GM12878 (cell line): ENCODE data around the gene TMEM150B. TPM values are rescaled to one million over a fixed set of nuclear protein-coding genes. Genes with fewer than 3 reads are reported as not detected.

ENCODE experiments used
- ATAC-seq: fragments of 200-7000 bp; cut with Tn5 transposase; 3 replicates; pipeline ENCODE4 v1.9.1; 2020; ENCODE audit warnings: mild to moderate bottlenecking, moderate library complexity
- BruUV-seq: library from RNA; stranded (reverse); fragments of 400-500 nt; replicated peaks from 2 replicates; lab custom pipeline; 2021; lab: Mats Ljungman, UMichigan
- CTCF ChIA-PET: fragments of 300-600 bp; sonication (Branson Sonifier 250); formaldehyde crosslinking; extraction: SDS; loops from one replicate; lab custom pipeline; 2021; ENCODE audit warnings: inconsistent platforms; lab: Yijun Ruan, JAX
- POLR2A ChIA-PET: fragments of 350-600 bp; formaldehyde crosslinking; extraction: SDS; loops from one replicate; lab custom pipeline; 2021; ENCODE audit warnings: inconsistent platforms; lab: Charles Lee
- RAD21 ChIA-PET: fragments of 300-600 bp; sonication (Branson Sonifier 250); formaldehyde crosslinking; loops from one replicate; lab custom pipeline; 2023; ENCODE audit warnings: antibody characterized with exemption; ENCODE audit not compliant: unreplicated experiment; lab: Charles Lee
- SMC1A ChIA-PET: fragments of 300-600 bp; sonication (Branson Sonifier 250); formaldehyde crosslinking; loops from one replicate; lab custom pipeline; 2023; ENCODE audit not compliant: unreplicated experiment, uncharacterized antibody; lab: Charles Lee
- DNase-seq: peaks from one replicate; pipeline ENCODE4 v3.0.0-alpha.2; 2011; ENCODE audit warnings: low read depth, low spot score
- FAIRE-seq: peaks from 3 replicates; lab custom pipeline; 2011; peaks lifted over from hg19 to GRCh38; lab: Jason Lieb, UNC
- H2AFZ ChIP-seq: 2 replicates; pipeline ENCODE4 v1.6.0; 2011; ENCODE audit warnings: low read depth, low read length, control low read depth; ENCODE audit not compliant: control insufficient read depth
- H3K27ac ChIP-seq: 2 replicates; pipeline ENCODE4 v1.5.1; 2011; ENCODE audit warnings: control low read depth; ENCODE audit not compliant: control insufficient read depth, insufficient read depth
- H3K27me3 ChIP-seq, 2 experiments: replicated peaks in 1 of 2; 2 replicates each; pipeline versions ENCODE4 v1.6.0 to v1.6.1; 2011; ENCODE audit warnings: low read length in 1 of 2; ENCODE audit not compliant: control insufficient read depth in 2 of 2, insufficient read depth in 2 of 2
- H3K36me3 ChIP-seq, 2 experiments: 2 replicates each; pipeline ENCODE4 v1.5.1; 2011; ENCODE audit warnings: low read length in 1 of 2; ENCODE audit not compliant: control insufficient read depth in 2 of 2, insufficient read depth in 2 of 2
- H3K4me1 ChIP-seq: 2 replicates; pipeline ENCODE4 v1.6.1; 2011; ENCODE audit warnings: mild to moderate bottlenecking, low read length, moderate library complexity, mixed read lengths; ENCODE audit not compliant: control insufficient read depth, insufficient read depth
- H3K4me2 ChIP-seq: 2 replicates; pipeline ENCODE4 v1.6.0; 2011; ENCODE audit warnings: control low read depth; ENCODE audit not compliant: control insufficient read depth, insufficient read depth
- H3K4me3 ChIP-seq: fragments of 200-600 bp; sonication (generic); 2 replicates; pipeline ENCODE4 v1.5.1; 2016
- H3K79me2 ChIP-seq: 2 replicates; pipeline ENCODE4 v1.6.0; 2011; ENCODE audit warnings: low read length; ENCODE audit not compliant: control insufficient read depth, insufficient read depth
- H3K9ac ChIP-seq: 2 replicates; pipeline ENCODE4 v1.8.0; 2011; ENCODE audit warnings: low read length, control low read depth, mixed read lengths; ENCODE audit not compliant: control insufficient read depth, insufficient read depth
- H3K9me3 ChIP-seq: replicated peaks from 3 replicates; pipeline ENCODE4 v1.5.1; 2011; ENCODE audit warnings: mild to moderate bottlenecking, low read length; ENCODE audit not compliant: control insufficient read depth, insufficient read depth
- H4K20me1 ChIP-seq: 2 replicates; pipeline ENCODE4 v1.6.0; 2011; ENCODE audit not compliant: control insufficient read depth, insufficient read depth
- FOXK2 ChIP-seq: fragments of 450-650 bp; IDR thresholded peaks from 2 replicates; pipeline ENCODE4 v1.6.1; 2017; ENCODE audit warnings: mild to moderate bottlenecking, moderate library complexity
- HCFC1 ChIP-seq: fragments of 150-350 bp; IDR thresholded peaks from 2 replicates; pipeline ENCODE4 v1.6.1; 2014; ENCODE audit warnings: low read length
- HDAC6 ChIP-seq: fragments of 200-600 bp; sonication (generic); IDR thresholded peaks from one replicate; pipeline ENCODE4 v1.8.0; 2017; ENCODE audit warnings: antibody characterized with exemption; ENCODE audit not compliant: unreplicated experiment
- HDGF ChIP-seq: fragments of 450-650 bp; IDR thresholded peaks from 2 replicates; pipeline ENCODE4 v1.6.1; 2016; ENCODE audit warnings: antibody characterized with exemption
- KLF5 ChIP-seq: fragments of 450-650 bp; IDR thresholded peaks from 2 replicates; pipeline ENCODE4 v1.6.1; 2014; ENCODE audit warnings: mild to moderate bottlenecking; ENCODE audit not compliant: partially characterized antibody
- LARP7 ChIP-seq: fragments of 450-650 bp; IDR thresholded peaks from 2 replicates; pipeline ENCODE4 v1.6.1; 2017; ENCODE audit warnings: mild to moderate bottlenecking
- MTA3 ChIP-seq: IDR thresholded peaks from 2 replicates; pipeline ENCODE4 v1.6.1; 2012; ENCODE audit warnings: low read length, inconsistent platforms, borderline replicate concordance
- MYB ChIP-seq: fragments of 150-350 bp; IDR thresholded peaks from 2 replicates; pipeline ENCODE4 v1.6.1; 2014; ENCODE audit warnings: mild to moderate bottlenecking, low read depth, low read length, borderline replicate concordance
- NBN ChIP-seq: fragments of 450-650 bp; IDR thresholded peaks from 2 replicates; pipeline ENCODE4 v1.6.1; 2016
- NFYA ChIP-seq: IDR thresholded peaks from 2 replicates; pipeline ENCODE4 v1.6.1; 2011; ENCODE audit warnings: low read depth, mild to moderate bottlenecking, low read length, improper control_type of control experiment, borderline replicate concordance
- SIX5 ChIP-seq: IDR thresholded peaks from 2 replicates; pipeline ENCODE4 v1.6.1; 2011; ENCODE audit warnings: mild to moderate bottlenecking, low read depth, low read length, moderate library complexity; ENCODE audit not compliant: severe bottlenecking
- SMAD5 ChIP-seq: IDR thresholded peaks from 2 replicates; pipeline ENCODE4 v1.6.1; 2016; ENCODE audit warnings: antibody characterized with exemption, low read depth
- SREBF1 ChIP-seq: IDR thresholded peaks from 2 replicates; pipeline ENCODE4 v1.6.1; 2012; ENCODE audit warnings: mild to moderate bottlenecking, low read length
- SRF ChIP-seq, 2 experiments: IDR thresholded peaks; 2 replicates each; pipeline ENCODE4 v1.6.1; 2011; ENCODE audit warnings: low read depth in 2 of 2, low read length in 2 of 2, mild to moderate bottlenecking in 1 of 2, moderate library complexity in 1 of 2
- TAF1 ChIP-seq: IDR thresholded peaks from 2 replicates; pipeline ENCODE4 v1.6.1; 2011; ENCODE audit warnings: mild to moderate bottlenecking, low read depth, low read length, borderline replicate concordance
- TARDBP ChIP-seq: IDR thresholded peaks from 2 replicates; pipeline ENCODE4 v1.6.1; 2016; ENCODE audit warnings: borderline replicate concordance
- TCF12 ChIP-seq: IDR thresholded peaks from 2 replicates; pipeline ENCODE4 v1.6.1; 2011; ENCODE audit warnings: low read depth, mild to moderate bottlenecking, low read length
- WGBS: methylation state at CpG from one replicate; pipeline ENCODE4 v1.1.6; 2016; ENCODE audit warnings: low lambda C conversion rate; ENCODE audit not compliant: insufficient replicate concordance, insufficient coverage; ENCODE audit errors: missing lambda C conversion rate; 5-methylcytosine and 5-hydroxymethylcytosine counted together
- in situ Hi-C: fragments of 300-500 bp; cut with MboI; formaldehyde crosslinking; loops from 9 replicates; pipeline ENCODE4 v1.14.3; 2018; ENCODE audit warnings: mixed read lengths
- intact Hi-C: fragments of 100-400 bp; cut with micrococcal nuclease; formaldehyde crosslinking; loops from one replicate; pipeline ENCODE4 v1.14.2; 2022; ENCODE audit not compliant: unreplicated experiment
- polyA plus RNA-seq, 11 experiments: library from polyadenylated mRNA; depleted of rRNA in 4 of 11; unstranded in 6 of 11; stranded (reverse) in 5 of 11; fragments of >200 nt; fragmentation: Nextera tagmentation in 4 of 11; fragmentation: Illumina TruSeq in 1 of 11; extraction: Ambion mirVana in 4 of 11; extraction: Trizol in 1 of 11; gene quantifications; 1 replicate in 1 of 11; 2 replicates in 10 of 11; pipeline versions ENCODE4 v1.2.1 to v1.2.3, GENCODE V29; 2011 to 2016; ENCODE audit warnings: inconsistent platforms in 2 of 11, missing spikeins in 2 of 11, low read depth in 1 of 11
- total RNA-seq, 4 experiments: library from RNA; depleted of rRNA in 3 of 4; stranded (reverse); fragments of >200 nt in 3 of 4; fragmentation: Illumina TruSeq in 1 of 4; extraction: Trizol in 1 of 4; gene quantifications; 2 replicates each; pipeline versions ENCODE4 v1.2.1 to v1.2.3, GENCODE V29; 2013 to 2021
- TF ChIP-seq, protein P1 (sequence below): IDR thresholded peaks from 2 replicates; pipeline ENCODE4 v1.6.1; 2012; ENCODE audit warnings: low read depth, low read length, improper control_type of control experiment
- TF ChIP-seq, protein P2 (sequence below): fragments of 450-650 bp; IDR thresholded peaks from 2 replicates; pipeline ENCODE4 v1.6.1; 2017; ENCODE audit warnings: mild to moderate bottlenecking, moderate library complexity

The TMEM150B gene
- total and polyA plus RNA-seq, 10 of the 15 experiments (the other 5 are each of a cell fraction or from before 2014, with no cell fraction given): 0.09 to 0.23 (median 0.18) TPM; not detected in 6

DNA sequence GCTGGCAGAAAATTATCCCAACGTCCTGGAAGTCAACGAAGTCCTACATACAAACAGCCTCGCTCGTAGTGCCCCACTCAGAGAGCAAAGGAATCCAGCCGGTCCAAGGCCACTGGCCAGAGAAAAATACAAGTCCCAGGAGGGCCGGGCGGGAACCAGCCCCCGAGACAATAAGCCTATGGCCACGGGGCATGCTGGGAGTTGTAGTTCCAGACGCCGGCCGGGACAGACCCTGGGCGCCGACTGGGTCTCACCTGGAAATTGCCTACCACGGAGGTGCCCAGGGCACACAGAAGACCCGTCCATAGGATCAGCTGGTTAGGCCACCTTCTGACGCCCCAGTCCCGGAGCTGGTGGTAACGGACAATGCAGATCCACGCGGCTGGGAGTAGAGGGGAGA is 5.4 kb downstream of the TMEM150B start:
- H3K27ac ChIP-seq: no peak overlapping the region
- no peaks in the 10 kb centered on the region for H3K79me2 ChIP-seq
- H3K4me1 ChIP-seq: no peaks in the 10 kb centered on the region
- no peaks in the 10 kb centered on the region for H3K27me3 ChIP-seq
- ChIA-PET POLR2A (interaction anchor here (0.5 kb wide), 1 partner anchor 76 kb away, joined by 5 read pairs; no protein-coding TSS in a partner anchor), CTCF (no interaction called here), RAD21 (interaction anchor here (0.6 kb wide), 1 partner anchor 121 kb away, joined by 4 read pairs; no protein-coding TSS in a partner anchor), SMC1A (no interaction called here)
- in situ Hi-C loops: no loop called here
- no TSS peak for BruUV-seq
- TF ChIP-seq HDAC6 (no peak), SREBF1 (no peak), FOXK2 (no peak), MTA3 (no peak), NBN (no peak), SIX5 (peak; percentile 92), KLF5 (no peak), MYB (no peak), SMAD5 (no peak), NFYA (no peak), LARP7 (no peak), TAF1 (no peak), HDGF (no peak), TARDBP (0 out of 2 replicates have a peak, but pooled peaks have one; percentile 58), SRF (IDR thresholded peaks at IDR 0.05; ENCODE audit: low read depth in 2 of 2, low read length in 2 of 2) (no peak), TCF12 (no peak), HCFC1 (peak; percentile 77)
- TF ChIP-seq, protein P1, sequence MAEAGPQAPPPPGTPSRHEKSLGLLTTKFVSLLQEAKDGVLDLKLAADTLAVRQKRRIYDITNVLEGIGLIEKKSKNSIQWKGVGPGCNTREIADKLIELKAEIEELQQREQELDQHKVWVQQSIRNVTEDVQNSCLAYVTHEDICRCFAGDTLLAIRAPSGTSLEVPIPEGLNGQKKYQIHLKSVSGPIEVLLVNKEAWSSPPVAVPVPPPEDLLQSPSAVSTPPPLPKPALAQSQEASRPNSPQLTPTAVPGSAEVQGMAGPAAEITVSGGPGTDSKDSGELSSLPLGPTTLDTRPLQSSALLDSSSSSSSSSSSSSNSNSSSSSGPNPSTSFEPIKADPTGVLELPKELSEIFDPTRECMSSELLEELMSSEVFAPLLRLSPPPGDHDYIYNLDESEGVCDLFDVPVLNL: no peak
- TF ChIP-seq, protein P2, sequence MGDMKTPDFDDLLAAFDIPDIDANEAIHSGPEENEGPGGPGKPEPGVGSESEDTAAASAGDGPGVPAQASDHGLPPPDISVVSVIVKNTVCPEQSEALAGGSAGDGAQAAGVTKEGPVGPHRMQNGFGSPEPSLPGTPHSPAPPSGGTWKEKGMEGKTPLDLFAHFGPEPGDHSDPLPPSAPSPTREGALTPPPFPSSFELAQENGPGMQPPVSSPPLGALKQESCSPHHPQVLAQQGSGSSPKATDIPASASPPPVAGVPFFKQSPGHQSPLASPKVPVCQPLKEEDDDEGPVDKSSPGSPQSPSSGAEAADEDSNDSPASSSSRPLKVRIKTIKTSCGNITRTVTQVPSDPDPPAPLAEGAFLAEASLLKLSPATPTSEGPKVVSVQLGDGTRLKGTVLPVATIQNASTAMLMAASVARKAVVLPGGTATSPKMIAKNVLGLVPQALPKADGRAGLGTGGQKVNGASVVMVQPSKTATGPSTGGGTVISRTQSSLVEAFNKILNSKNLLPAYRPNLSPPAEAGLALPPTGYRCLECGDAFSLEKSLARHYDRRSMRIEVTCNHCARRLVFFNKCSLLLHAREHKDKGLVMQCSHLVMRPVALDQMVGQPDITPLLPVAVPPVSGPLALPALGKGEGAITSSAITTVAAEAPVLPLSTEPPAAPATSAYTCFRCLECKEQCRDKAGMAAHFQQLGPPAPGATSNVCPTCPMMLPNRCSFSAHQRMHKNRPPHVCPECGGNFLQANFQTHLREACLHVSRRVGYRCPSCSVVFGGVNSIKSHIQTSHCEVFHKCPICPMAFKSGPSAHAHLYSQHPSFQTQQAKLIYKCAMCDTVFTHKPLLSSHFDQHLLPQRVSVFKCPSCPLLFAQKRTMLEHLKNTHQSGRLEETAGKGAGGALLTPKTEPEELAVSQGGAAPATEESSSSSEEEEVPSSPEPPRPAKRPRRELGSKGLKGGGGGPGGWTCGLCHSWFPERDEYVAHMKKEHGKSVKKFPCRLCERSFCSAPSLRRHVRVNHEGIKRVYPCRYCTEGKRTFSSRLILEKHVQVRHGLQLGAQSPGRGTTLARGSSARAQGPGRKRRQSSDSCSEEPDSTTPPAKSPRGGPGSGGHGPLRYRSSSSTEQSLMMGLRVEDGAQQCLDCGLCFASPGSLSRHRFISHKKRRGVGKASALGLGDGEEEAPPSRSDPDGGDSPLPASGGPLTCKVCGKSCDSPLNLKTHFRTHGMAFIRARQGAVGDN: no peak
- H3K9me3 ChIP-seq: no peaks in the 10 kb centered on the region
- H3K4me3 ChIP-seq: no peak overlapping the region
- FAIRE-seq (no peak), ATAC-seq (peak; percentile 75), DNase-seq (no peak)
- no peaks in the 10 kb centered on the region for H3K36me3 ChIP-seq
- no peaks in the 10 kb centered on the region for H4K20me1 ChIP-seq
- WGBS: 24% methylated on average over 21 of the region's 21 CpGs
- intact Hi-C loops: no loop called here
- H3K4me2 ChIP-seq: no peak overlapping the region
- no peak overlapping the region for H3K9ac ChIP-seq
- H2AFZ ChIP-seq: no peak overlapping the region
